IPS-NIHi7 (cell line): Measurements from ENCODE around the gene TARBP1.
"Not testable (repeated sequence)": the region's sequence is repeated elsewhere in the genome, so short reads cannot be mapped to it uniquely, and the experiment has no call there.

ENCODE experiments used
- DNase-seq: peaks from one replicate; pipeline ENCODE4 v3.0.0; 2012; ENCODE audit warnings: mixed read lengths; ENCODE audit errors: extremely low spot score

The TARBP1 gene

DNA sequence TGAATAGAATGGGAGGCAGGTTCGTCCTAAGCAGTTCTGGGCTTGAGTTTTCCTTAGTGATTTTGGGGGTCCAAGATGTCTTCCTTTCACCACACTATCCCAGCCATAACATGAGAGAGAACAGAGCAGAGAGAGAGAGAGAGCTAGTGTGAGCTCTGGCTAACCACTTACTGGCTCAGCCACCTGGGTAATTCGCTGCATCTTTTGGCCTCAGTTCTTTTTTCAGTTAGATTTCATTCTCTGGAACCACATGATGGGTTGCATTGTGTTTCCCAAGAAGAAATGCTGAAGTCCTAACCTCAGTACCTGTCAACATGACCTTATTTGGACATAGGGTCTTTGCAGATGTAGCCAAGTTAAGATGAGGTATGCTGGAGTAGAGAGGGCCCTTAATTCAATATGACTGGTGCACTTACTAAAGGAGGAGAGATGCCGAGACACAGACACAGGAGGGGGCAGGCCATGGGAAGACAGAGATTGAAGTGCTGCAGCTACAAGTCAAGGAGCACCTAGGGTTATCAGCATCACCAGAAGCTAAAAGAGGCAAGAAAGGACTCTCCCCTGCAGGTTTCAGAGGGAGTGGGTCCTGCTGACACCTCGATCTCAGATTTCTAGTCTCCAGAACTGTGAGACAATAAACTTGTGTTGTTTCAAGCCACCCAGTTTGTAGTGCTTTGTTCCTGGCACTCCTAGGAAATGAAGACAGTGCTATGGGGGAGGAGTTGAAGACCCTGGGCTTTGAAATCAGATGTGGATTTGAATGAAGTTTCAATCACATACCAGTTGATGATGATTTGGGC is 26.2 kb upstream of the TARBP1 start:
- no peak for DNase-seq

DNA sequence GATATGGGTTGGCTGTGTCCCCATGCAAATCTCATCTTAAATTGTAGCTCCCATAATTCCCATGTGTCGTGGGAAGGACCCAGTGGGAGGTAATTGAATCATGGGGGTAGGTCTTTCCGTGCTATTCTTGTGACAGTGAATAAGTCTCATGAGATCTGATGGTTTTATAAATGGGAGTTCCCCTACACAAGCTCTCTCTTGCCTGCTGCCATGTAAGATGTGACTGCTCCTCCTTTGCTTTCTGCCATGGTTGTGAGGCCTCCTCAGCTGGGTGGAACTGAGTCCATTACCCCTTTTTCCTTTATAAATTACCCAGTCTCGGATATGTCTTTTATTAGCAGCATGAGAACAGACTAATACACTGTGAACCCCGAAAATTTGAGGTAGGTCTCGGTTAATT is 25.3 kb upstream of the TARBP1 start:
- DNase-seq, result not testable (repeated sequence)

DNA sequence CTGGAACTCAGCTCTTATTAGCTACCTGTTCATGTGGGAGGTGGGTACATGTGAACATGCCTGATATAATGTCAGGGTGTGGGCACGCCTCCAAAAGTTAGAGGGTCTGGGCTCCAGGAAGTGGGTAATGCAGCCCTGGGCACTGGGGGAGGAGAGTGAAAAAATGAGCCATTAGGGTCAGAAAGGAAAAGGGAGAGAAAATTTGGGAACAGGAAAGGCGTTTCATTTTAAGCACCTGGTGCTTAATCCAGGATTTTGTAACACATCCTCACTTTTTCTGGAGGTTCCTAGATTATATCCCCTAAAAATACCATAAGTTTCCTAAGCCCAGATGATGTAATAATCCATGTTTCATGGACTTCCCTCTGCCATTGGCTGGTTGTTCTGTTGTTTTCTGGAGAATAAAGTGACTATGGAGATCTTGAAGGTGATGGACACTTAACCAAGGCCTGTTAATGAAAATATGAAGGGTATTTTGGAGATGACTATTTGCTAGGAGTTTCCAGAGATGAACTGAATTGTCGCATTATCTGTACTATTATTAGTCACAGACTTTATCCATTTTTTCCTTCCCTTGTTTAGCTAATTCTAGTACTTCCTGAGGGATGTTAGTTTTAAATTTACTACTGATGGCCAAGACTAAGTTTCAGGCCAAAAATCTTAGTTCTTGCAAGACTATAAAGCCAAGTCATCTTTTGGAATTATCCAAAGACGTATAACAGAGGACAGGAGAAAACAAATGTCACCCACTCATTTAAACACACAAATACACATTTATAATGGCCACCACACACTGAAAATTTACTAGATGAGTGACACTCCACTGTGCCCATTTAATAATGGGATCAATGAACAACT is 24.4 kb upstream of the TARBP1 start:
- no peak for DNase-seq

DNA sequence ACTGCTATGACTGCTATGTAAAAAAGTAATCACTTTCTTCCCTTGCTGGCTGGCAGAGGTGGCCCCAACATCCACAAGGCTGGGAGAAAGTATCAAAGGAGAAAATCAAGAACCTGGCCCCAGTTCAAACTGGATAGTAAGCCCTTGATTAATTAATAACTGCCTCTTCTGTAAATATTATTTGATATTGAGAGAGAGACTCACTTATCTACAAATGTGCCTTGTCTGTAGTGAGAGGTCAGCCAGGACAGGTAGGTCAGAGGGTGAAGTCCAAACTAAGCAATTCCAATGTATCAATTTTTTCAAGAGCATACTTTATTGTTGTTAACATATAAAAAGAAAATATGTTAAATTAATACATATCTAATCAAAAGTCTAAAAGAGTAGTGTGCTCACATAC is 23.8 kb upstream of the TARBP1 start:
- no peak for DNase-seq

DNA sequence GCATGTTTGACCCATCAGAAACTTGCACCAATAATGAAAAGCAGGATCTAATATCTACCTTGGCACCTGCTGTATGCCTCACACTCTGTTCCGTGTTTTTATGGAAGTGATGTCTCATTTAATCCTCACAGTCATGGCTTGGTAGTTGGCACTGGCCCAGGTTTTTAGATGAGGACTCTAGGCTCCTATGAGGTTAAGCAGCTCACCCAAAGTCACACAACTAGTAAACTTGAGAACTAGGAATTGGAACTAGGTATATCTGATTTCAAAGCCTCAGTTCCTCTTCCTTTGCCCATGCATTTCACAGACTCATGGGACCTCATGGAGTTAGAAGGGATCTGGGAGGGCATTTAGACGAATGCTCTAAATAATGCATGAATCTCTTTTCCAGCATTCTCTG is 21.3 kb upstream of the TARBP1 start:
- no peak for DNase-seq

DNA sequence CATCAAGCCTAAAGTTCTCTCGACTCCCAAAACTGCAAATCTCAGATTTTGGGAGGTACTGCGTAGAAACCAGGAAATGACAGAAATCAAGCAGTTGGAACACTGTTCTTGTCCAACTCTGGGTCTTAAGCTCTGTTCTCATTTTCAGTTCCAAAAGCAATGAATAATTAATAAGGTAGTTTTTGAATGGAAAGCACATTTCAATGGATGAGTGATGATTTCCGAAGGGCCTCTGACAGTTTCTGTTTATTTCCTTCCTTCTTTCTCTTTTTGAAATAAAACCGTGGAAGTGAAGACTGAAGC is 20.9 kb upstream of the TARBP1 start:
- DNase-seq, result no peak

DNA sequence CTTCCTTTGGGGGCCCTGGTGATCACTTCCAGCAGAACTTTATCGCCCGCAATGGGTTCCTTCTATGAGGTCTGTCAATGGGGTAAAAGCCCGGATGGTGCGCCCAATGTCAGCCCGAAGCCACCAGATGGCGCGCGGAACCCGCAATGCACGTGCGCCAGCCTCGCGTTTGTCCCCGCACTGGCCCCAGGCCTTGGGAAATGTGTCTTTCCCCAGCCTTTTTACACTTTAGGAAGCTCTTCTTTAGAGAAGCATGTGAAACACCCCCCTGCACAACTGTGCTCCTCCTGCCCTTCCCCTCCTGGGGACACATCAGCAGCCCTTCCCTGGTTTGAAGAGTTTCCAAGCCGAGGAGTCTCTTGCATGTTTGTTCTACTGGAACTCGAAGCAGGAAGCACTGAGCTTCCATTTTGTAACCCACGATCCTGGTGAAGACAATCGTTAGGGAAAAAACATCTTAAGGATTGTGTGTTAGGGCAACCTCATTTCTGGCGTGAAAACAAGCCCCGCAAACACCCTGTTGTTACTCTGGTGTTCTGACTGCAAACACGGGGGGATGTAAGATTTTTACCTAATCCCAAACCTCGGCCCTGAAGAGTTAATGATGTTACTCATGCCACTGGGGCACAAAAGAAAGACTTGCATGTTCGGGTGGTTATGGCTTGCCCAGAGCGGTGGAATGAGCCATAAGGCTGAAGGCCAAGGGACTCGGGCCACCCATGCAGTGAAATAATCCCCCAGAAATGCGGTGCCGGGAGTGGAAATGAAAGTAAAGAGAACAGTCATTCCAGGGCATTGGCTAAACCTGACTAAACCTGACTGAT is 20.4 kb upstream of the TARBP1 start:
- DNase-seq, result peak; percentile 87

DNA sequence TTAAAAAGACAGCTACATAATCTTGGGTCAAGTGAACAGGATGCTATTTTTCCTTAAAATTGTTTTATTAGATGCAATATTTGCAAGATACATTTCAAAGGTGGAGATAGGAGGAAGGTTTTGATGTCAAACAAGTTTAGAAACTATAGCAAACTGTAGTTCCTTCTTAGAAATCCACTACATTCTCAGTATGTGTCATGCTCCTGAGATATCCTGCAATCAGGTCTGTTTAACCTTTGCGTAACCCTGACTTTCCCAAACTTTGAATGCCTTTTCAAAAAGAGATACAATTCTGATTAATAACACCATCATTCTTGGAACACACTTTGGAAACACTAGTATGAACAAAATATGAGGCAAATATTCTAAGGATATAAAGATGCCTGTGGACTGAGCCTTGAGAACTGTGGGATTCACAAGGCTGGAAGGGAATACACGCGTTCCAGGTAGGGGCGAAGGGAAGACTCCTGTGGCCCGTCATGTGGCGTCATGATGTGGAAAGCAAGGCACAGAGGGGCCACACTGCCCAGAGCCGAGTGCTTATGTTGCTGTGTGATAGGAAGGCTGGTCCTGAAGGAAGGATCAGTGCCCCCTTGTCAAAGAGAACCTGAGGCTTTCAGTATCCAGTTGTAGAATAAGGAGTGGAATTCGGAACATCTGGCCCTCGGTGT is 19.6 kb upstream of the TARBP1 start:
- no peak for DNase-seq

DNA sequence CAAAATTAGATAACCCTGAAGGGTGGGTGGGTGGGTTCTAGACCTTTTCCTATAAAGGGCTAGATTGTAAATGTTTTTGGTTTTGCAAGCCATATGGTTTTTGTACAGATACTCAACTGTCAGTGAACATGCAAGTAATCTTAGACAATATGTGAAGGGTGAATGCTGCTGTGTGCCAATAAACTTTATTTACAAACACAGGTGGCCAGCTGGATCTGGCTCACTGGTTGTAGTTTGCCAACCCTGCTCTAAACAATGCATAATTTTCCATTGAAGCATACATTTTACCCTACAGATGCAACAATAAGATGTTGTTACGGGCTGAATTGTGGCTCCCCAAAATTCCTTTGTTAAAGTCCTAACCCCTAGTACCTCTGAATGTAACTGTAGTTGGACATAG is 18.6 kb upstream of the TARBP1 start:
- no peak for DNase-seq

DNA sequence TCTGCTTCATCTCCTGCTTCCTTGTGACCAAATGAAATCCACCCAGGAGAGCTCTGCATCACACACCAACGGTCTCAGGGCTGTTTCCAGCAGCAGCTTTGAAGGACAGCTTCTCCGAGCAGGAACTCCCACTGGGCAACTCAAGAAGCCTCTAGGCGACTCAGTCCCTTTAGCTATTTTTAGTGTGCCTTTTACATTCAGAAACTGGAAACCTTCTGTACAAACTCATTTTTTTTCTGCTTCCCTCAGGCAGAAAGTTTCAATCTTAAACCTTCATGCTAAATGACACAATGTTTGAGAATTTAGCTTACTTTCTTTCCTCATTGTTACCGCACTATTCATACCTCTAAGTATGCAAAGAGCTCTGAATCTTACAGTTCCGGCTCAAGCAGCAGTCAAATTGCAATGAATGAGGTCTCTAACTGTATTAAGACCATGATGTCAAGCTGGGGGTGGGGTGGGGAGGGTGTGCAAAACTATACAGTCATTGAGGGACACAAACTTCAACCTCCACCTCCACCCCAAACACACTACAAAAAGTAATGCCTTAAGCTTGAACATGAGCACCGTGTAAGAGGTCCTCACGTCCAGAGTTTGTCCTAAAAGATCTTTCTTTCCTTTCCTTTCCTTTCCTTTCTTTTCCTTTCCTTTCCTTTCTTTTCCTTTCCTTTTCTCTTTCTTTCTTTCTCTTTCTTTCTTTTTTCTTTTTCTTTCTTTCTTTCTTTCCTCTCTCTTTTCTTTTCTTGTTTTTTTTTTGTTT is 16.4 kb upstream of the TARBP1 start:
- no peak for DNase-seq

DNA sequence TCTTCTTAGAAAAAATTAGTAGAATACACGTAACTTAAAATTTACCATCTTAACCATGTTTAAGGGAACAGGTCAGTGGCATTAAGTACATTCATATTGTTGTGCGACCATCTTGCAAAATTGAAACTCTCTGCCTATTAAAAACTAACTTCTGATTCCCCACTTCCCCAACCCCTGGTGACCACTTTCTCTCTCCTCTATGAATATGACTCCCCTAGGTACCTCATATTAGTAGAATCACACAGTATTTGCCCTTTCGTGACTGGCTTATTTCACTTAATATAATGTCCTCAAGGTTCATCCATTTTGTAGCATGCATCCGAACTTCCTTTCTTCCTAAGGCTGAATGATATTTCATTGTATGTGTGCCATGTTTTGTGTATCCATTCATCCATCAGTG is 15.1 kb upstream of the TARBP1 start:
- DNase-seq, result no peak

DNA sequence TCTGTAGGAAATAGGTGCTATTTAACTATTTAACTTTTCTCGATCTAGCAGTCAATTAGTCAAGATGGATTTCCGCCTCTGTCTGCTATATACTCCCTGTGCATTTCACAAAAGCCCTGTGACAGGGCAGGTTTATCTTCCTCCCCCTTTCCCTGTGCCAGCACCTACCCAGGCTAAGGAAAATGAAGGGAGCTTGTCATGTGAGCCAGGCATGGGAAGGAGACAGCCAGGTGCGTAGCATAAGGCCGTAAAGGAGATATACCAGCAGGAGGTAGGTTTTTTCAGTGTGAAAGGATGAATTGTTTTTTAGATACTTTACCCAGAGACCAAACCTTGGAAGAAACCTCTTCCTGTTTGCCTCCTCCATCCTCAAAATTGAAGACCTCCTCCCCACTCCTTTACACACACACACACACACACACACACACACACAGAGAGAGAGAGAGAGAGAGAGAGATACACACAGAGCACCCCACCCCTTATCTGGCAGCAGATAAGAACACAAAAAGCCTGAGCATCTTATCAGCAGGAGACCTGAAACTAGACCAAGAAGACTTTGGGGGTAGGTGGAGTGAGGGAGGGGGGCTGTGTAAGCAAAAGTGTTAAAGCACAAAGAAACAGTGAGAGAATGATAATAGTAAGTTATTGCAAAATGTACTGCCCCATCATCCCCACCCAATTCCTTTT is 12.0 kb upstream of the TARBP1 start:
- DNase-seq, result no peak

DNA sequence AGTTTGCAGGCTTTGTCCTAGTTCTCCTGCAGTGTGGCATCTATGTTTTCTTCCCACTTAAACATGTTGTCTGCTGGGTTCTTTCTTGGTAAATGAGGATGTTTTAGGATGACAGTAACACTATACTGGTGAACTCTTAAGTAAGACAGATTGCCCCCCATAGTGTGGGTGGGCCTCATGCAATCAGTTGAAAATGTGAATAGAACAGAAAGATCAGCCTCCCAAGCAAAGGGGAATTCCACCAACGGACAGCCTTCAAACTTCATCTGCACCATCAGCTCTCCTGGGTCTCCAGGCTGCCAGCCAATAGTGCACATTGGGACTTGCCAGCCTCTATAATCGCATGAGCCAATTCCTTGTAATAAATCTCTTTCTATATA is 10.7 kb upstream of the TARBP1 start:
- no peak for DNase-seq

DNA sequence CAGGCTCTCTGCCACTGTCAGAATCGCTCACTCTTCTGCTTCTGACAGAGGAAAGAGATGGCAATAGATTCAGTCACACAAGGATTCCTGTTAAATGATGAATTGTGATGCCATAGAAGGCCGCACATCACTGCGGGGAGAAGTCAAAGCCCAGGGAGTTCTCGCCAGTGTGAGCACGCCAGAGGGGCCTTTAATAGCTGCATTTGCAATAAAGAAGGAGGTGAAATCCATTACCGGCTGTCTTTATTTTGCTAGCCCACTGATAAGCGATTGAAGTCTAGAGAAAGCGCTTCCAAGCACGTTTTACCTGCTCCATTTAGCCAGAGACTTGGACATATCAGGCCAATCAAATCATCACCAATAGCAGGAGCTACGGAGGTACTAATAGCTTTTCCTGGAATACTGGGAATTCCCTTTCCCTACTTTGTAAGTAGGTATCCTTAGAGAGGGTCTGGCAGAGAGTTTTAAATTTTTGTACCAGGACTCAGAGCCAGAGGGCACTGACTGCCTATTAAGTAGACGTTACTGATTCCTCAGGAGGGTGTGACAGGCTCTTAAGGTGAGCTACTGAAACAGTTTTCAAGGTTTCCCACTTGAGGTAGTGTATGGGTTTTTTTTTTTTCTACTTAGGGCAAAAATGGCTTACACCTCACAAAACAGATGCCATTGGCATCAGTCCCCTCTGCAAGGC is 10.2 kb upstream of the TARBP1 start:
- DNase-seq, result no peak

DNA sequence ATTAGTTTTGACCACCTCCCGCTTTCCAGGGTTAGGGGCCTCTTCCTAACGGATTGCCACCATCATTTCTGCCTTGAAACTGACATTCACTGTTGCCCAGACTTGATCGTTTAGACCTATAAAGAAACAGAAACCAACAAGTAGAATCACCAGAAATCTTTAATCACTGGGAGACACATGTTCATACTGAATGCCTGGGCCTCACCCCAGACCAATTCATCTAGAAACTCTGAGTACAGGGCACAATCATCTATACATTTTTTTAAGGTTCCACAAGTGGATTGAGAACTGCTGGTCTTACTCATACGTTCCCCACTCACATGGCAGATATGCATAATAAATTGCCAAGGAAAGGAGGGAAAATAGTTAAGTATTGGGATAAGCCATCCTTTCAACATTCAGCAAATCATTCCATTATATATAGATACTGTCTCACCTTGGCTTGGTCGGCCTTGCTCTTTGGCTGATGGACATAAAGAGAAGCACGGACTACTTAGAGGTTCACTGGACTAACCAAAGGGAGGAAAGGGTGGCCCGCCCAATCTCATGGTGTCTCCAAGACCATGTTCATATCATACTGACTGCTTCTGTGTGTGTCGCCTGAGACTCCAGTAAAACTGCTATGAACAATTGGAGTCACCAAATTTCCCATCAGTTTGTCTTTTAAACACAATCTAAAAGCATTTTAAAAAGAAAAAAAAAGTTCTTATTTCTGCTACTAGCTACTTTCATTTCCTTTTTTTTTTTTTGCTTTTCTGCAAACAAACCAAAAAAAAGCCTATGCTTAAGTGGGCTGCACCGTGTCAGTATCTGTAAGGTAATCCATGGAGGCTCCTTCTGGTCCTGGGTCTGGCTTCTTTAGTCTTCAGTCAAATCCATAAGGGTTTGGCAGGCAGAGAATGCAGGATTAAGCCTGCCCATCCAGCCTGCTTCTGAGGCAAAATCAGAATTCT is 9.4 kb upstream of the TARBP1 start:
- no peak for DNase-seq

DNA sequence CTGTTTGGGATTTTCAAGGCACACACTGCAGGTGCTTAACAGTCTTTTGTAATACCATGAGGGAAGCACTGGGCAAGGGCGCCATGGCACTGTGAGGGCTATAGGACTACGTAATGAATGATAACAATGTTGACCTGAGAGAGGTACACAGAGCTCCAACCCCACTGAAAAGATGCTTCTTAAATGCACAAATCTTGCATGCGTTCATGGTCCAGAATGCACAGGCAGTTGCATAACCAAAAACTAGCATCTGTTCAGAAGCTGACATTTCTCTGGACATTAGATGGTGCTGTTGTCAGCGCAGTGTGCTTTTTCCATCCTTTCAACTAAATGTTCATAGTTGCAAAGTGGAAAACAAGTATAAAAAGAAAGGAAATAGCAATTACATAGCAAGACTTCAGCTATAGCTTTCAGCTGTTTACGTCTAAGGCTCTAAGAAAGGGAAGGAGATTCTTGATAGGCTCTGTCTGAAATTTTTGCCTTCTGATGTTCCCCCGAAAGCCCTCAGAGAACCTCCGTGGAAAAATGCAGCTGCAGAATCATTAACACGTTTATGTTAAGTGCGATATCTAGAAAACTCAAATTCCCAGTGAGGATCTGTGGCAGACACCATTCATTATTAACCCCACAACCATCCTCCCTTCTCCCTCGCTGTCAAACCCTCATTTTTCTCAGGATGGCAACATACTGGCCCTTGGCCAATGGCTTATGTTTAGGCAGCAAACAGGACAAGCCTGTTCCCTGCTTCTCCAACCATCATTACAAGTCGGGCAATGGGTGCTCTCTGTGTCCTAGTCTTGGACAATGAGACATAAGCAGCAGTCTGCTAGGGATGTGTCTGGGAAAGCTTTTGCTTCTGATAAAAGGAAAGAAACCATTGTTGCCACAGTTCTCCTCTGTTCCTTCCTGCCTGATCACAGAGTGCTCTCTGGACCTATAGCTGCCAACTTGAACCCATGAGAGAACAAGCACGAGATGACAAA is 8.2 kb upstream of the TARBP1 start:
- DNase-seq, result no peak

DNA sequence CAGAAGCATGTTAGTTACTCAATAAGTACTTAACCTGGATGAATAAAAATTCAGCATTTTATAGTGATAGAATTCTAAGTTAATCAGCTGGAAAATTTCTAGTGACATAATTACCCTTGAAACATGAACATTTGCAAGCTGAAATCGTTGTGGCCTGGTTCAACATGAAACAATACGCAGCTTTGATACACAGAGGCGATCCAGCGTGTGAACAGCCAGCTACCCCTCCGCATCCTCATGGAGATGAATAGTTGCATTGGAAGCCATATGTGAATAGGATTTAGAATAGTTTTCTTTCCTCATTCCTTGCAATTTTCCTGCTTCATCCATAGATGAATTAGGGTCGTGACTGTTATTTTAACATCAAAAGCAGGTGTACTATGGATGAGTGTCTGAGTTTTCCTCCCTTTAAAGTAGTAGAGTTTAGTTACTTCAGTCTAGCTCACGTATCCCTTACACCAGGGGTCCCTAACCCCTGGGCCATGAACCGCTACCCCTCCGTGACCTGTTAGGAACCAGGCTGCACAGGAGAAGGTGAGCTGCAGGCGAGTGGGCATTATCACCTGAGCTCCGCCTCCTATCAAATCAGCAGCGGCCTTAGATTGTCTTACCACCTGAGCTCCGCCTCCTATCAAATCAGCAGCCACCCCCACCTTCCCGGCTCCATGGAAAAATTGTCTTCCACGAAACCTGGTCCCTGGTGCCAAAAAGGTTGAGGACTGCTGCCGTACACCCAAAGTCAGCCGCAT is 6.2 kb upstream of the TARBP1 start:
- no peak for DNase-seq
